Fibroblast of pulmonary artery (primary cell): ENCODE data around the gene NFIA.

ENCODE experiments used
- DNase-seq: peaks from one replicate; pipeline ENCODE4 v3.0.0-alpha.2; 2010; ENCODE audit warnings: low read depth
- H3K4me3 ChIP-seq: replicated peaks from 2 replicates; pipeline ENCODE4 v1.5.1; 2011; ENCODE audit warnings: low read depth, mild to moderate bottlenecking, control low read depth, low read length, moderate library complexity
- CTCF ChIP-seq: IDR thresholded peaks from 2 replicates; pipeline ENCODE4 v1.5.1; 2011; ENCODE audit warnings: mild to moderate bottlenecking, control low read depth, low read length, inconsistent platforms; ENCODE audit errors: missing control alignments

Gene NFIA

GRCh38 chr1:61092642-61093041 is 10.3 kb downstream of the NFIA start:
- DNase-seq: no peak
- no peak for TF ChIP-seq CTCF
- no peak overlapping the region for H3K4me3 ChIP-seq

GRCh38 chr1:61093525-61094137 is 11.3 kb downstream of the NFIA start:
- no peak overlapping the region for H3K4me3 ChIP-seq
- no peak for DNase-seq
- no peak for TF ChIP-seq CTCF

- TF ChIP-seq CTCF: no peak
- DNase-seq: no peak
- no peak overlapping the region for H3K4me3 ChIP-seq
Observed at GRCh38 chr1:61094677-61095469, 12.5 kb downstream of the NFIA start.

- TF ChIP-seq CTCF: no peak
- DNase-seq: no peak
- H3K4me3 ChIP-seq: no peak overlapping the region
Observed at GRCh38 chr1:61095470-61095812, 13.1 kb downstream of the NFIA start.

- peak; percentile 84 for DNase-seq
- TF ChIP-seq CTCF: no peak
- H3K4me3 ChIP-seq: no peak overlapping the region
Observed at GRCh38 chr1:61097317-61097716, 15.0 kb downstream of the NFIA start.

GRCh38 chr1:61097722-61098121 is 15.4 kb downstream of the NFIA start:
- no peak for DNase-seq
- H3K4me3 ChIP-seq: no peak overlapping the region
- TF ChIP-seq CTCF: no peak

- DNase-seq: no peak
- H3K4me3 ChIP-seq: no peak overlapping the region
- TF ChIP-seq CTCF: no peak
Observed at GRCh38 chr1:61098333-61098732, 16.0 kb downstream of the NFIA start.
